ENCODE data around the gene MON1A.
"Not testable (repeated sequence)": the region's sequence is repeated elsewhere in the genome, so short reads cannot be mapped to it uniquely, and the experiment has no call there.

GRCh38 chr3:49917806-49918590 lies 11.6 kb downstream of the MON1A start:
- TF ChIP-seq PBX3 (IDR thresholded peaks at IDR 0.05; ENCODE audit: insufficient replicate concordance, low read depth, low read length); POLR2A (IDR thresholded peaks at IDR 0.05; ENCODE audit: low read depth, low read length); MYC (IDR thresholded peaks at IDR 0.05; ENCODE audit: insufficient read depth, insufficient read length, insufficient replicate concordance, low read length, severe bottlenecking); EP300 (IDR thresholded peaks at IDR 0.05; ENCODE audit: borderline replicate concordance in 1 of 2, control insufficient read depth in 1 of 2, low read depth in 2 of 2, low read length in 2 of 2); TAF1 (IDR thresholded peaks at IDR 0.05; ENCODE audit: borderline replicate concordance, low read depth, low read length); MXI1 (IDR thresholded peaks at IDR 0.05; ENCODE audit: low read depth, low read length); ZNF274 (IDR thresholded peaks at IDR 0.05; ENCODE audit: insufficient read depth, insufficient read length); ATF7 (IDR thresholded peaks at IDR 0.05; ENCODE audit: low read depth); RELA (IDR thresholded peaks at IDR 0.05; ENCODE audit: borderline replicate concordance, partially characterized antibody); ZNF384 (IDR thresholded peaks at IDR 0.05; ENCODE audit: borderline replicate concordance, low read depth, low read length): not testable (repeated sequence)
- TF ChIP-seq, protein P1, sequence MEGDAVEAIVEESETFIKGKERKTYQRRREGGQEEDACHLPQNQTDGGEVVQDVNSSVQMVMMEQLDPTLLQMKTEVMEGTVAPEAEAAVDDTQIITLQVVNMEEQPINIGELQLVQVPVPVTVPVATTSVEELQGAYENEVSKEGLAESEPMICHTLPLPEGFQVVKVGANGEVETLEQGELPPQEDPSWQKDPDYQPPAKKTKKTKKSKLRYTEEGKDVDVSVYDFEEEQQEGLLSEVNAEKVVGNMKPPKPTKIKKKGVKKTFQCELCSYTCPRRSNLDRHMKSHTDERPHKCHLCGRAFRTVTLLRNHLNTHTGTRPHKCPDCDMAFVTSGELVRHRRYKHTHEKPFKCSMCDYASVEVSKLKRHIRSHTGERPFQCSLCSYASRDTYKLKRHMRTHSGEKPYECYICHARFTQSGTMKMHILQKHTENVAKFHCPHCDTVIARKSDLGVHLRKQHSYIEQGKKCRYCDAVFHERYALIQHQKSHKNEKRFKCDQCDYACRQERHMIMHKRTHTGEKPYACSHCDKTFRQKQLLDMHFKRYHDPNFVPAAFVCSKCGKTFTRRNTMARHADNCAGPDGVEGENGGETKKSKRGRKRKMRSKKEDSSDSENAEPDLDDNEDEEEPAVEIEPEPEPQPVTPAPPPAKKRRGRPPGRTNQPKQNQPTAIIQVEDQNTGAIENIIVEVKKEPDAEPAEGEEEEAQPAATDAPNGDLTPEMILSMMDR (IDR thresholded peaks at IDR 0.05 in 2 of 3, conservative IDR thresholded peaks at IDR 0.05 in 1 of 3; ENCODE audit: control insufficient read depth in 2 of 3, extremely low read depth in 1 of 3, insufficient read depth in 1 of 3, low read depth in 3 of 3, low read length in 3 of 3), result not testable (repeated sequence)
